ENCODE measurements around the gene BCAS1. TPM values are rescaled to one million over a fixed set of nuclear protein-coding genes. Genes with fewer than 3 reads are reported as not detected.

The BCAS1 gene
- total RNA-seq, 1 donor from 2014 or later, result 0.81 TPM

DNA sequence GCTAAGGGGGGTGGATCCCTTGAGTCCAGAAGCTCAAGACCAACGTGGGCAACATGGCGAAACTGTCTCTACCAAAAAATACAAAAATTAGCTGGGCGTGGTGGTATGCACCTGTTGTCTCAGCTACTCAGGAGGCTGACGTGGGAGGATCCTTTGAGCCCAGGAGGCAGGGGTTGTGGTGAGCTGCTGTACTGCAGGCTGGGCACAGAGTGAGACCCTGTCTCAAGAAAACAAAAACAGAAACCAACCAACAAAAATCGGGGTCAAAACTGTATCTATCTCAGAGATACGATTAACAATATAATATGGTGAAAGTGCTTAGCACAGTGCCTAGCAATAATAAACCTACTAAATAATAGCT, 20.7 kb upstream of the BCAS1 start:
- Mint-ChIP-seq H3K36me3 (ENCODE audit: insufficient read depth) (no peaks in the 10 kb centered on the region), H3K27ac (no peak overlapping the region), H3K4me3 (ENCODE audit: low read depth) (no peak overlapping the region), H3K27me3 (peaks cover 21% of the 10 kb centered on the region), H3K9me3 (ENCODE audit: low read depth) (no peaks in the 10 kb centered on the region), H3K4me1 (ENCODE audit: low read depth) (peaks cover 2% of the 10 kb centered on the region)
- DNase-seq (ENCODE audit: low spot score, unreplicated experiment), result no peak
- TF ChIP-seq, protein P1, sequence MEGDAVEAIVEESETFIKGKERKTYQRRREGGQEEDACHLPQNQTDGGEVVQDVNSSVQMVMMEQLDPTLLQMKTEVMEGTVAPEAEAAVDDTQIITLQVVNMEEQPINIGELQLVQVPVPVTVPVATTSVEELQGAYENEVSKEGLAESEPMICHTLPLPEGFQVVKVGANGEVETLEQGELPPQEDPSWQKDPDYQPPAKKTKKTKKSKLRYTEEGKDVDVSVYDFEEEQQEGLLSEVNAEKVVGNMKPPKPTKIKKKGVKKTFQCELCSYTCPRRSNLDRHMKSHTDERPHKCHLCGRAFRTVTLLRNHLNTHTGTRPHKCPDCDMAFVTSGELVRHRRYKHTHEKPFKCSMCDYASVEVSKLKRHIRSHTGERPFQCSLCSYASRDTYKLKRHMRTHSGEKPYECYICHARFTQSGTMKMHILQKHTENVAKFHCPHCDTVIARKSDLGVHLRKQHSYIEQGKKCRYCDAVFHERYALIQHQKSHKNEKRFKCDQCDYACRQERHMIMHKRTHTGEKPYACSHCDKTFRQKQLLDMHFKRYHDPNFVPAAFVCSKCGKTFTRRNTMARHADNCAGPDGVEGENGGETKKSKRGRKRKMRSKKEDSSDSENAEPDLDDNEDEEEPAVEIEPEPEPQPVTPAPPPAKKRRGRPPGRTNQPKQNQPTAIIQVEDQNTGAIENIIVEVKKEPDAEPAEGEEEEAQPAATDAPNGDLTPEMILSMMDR (IDR thresholded peaks at IDR 0.05; ENCODE audit: unreplicated experiment), result no peak

DNA sequence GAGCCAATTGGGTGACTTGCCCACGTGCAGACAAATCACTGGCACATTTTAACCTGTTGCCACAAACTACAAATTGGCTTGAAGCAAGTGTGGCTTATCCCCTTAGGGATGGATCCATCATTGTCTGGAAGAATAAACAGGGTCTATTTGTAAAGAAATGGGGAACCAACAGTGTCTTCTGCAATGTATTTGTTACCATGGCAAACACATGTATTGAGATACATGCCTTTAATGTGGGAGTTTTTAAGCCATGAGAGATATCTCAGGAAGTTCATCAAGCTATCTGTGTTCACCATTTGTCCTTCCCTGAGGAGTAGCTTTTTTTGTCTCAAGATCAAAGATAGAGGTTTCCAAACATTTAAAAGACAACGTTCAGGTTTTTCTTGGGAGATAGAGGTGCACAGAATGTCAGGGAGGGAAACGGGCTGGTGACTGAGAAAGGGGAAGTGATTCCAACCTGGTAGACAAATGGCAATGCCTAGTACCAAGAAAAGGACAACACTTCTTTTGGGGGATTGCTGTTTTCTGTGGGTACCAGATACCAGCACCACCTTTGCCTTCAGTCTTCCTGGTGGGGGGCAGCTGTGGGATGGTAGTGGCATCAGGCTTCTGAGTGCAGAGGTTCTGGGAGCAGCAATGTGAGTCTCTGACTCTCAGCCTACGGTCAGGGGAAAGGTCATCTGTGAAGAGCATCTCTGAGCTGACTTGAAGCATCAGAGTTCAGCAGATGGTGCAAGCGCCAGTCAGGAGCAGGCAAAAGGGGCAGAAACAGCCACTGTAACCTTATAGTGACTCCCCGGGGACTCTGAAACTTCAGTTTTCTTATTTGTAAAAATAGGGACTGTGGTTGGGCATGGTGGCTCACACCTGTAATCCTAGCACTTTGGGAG, 20.1 kb upstream of the BCAS1 start:
- no peak overlapping the region for H3K4me3 Mint-ChIP-seq (ENCODE audit: low read depth)
- peaks cover 2% of the 10 kb centered on the region for H3K4me1 Mint-ChIP-seq (ENCODE audit: low read depth)
- DNase-seq (ENCODE audit: low spot score, unreplicated experiment), result no peak
- H3K36me3 Mint-ChIP-seq (ENCODE audit: insufficient read depth), result no peaks in the 10 kb centered on the region
- H3K9me3 Mint-ChIP-seq (ENCODE audit: low read depth), result no peaks in the 10 kb centered on the region
- peaks cover 21% of the 10 kb centered on the region for H3K27me3 Mint-ChIP-seq
- TF ChIP-seq, protein P1 (IDR thresholded peaks at IDR 0.05; ENCODE audit: unreplicated experiment), result no peak
- H3K27ac Mint-ChIP-seq, result no peak overlapping the region

GRCh38 chr20:54088430-54088829, 18.0 kb upstream of the BCAS1 start:
- TF ChIP-seq, protein P1 (IDR thresholded peaks at IDR 0.05; ENCODE audit: unreplicated experiment), result no peak
- no peak for DNase-seq (ENCODE audit: low spot score, unreplicated experiment)
- peaks cover 24% of the 10 kb centered on the region for H3K27me3 Mint-ChIP-seq
- H3K9me3 Mint-ChIP-seq (ENCODE audit: low read depth), result peaks cover 5% of the 10 kb centered on the region
- peaks cover 9% of the 10 kb centered on the region for H3K4me1 Mint-ChIP-seq (ENCODE audit: low read depth)
- no peaks in the 10 kb centered on the region for H3K36me3 Mint-ChIP-seq (ENCODE audit: insufficient read depth)
- H3K4me3 Mint-ChIP-seq (ENCODE audit: low read depth), result no peak overlapping the region
- H3K27ac Mint-ChIP-seq, result no peak overlapping the region

DNA sequence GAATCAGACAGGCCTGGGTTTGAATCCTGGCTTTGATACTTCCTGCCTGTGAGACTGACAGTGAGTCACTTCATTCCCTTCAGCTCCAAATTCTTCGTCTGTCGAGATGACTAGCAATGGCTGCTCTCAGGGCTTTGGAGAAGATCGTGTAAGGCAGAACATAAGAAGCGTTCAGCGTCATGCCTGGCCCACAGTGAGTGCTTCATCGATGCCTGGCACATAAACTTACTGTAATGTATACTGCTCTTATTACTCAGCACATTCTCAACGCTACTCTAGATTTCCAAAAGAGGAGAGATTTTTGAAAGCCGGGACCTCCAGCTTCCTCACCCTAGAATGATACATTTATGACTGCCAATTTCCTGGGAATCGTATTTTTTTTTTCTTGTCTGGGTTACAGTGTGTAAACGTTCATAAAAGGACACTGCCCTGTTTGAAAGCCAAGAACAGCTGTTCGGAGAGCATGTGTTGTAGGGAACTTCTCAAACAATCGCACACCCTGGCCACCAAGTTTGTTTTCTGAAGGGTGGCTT, 16.2 kb upstream of the BCAS1 start:
- H3K27ac Mint-ChIP-seq, result no peak overlapping the region

DNA sequence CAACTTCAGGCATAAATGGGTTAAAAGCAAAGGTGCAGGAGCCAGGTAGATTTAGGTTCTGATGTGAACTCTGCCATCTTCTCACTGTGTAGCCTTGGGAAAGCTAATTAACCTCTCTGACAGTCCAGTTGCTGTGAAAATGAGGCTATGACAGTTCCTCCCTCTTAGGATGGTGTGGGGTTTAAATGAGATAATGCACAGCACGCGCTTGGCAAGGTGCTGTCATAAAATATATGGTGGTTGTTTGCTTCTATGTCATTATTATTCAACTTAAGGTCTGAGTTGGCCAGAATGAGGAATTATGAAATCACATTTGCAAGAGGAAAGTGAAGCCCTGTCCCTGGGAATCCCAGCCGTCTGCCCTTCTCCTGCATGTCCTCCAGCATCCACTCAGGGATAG, 15.5 kb upstream of the BCAS1 start:
- H3K4me1 Mint-ChIP-seq (ENCODE audit: low read depth), result peaks cover 7% of the 10 kb centered on the region
- peaks cover 5% of the 10 kb centered on the region for H3K9me3 Mint-ChIP-seq (ENCODE audit: low read depth)
- peaks cover 22% of the 10 kb centered on the region for H3K27me3 Mint-ChIP-seq
- no peak overlapping the region for H3K4me3 Mint-ChIP-seq (ENCODE audit: low read depth)
- no peaks in the 10 kb centered on the region for H3K36me3 Mint-ChIP-seq (ENCODE audit: insufficient read depth)
- TF ChIP-seq, protein P1 (IDR thresholded peaks at IDR 0.05; ENCODE audit: unreplicated experiment), result no peak
- no peak for DNase-seq (ENCODE audit: low spot score, unreplicated experiment)
- no peak overlapping the region for H3K27ac Mint-ChIP-seq

More for the DNA sequence above, 16.2 kb upstream of the BCAS1 start:
- Mint-ChIP-seq H3K27me3 (peaks cover 22% of the 10 kb centered on the region), H3K4me1 (ENCODE audit: low read depth) (peaks cover 7% of the 10 kb centered on the region), H3K36me3 (ENCODE audit: insufficient read depth) (no peaks in the 10 kb centered on the region), H3K4me3 (ENCODE audit: low read depth) (no peak overlapping the region), H3K9me3 (ENCODE audit: low read depth) (peaks cover 5% of the 10 kb centered on the region)
- DNase-seq (ENCODE audit: low spot score, unreplicated experiment), result no peak
- TF ChIP-seq, protein P1 (IDR thresholded peaks at IDR 0.05; ENCODE audit: unreplicated experiment), result no peak
